GM12891 (cell line): ENCODE data around the gene ADAM15.

Experiments
- PAX5 ChIP-seq: IDR thresholded peaks from 2 replicates; pipeline ENCODE4 v1.6.1; 2011; ENCODE audit warnings: low read length, moderate library complexity, mild to moderate bottlenecking; ENCODE audit not compliant: insufficient read depth, severe bottlenecking
- POLR2A ChIP-seq: IDR thresholded peaks from 2 replicates; pipeline ENCODE4 v1.6.1; 2011; ENCODE audit warnings: low read depth, low read length, control low read depth
- POLR2AphosphoS5 ChIP-seq: IDR thresholded peaks from 2 replicates; pipeline ENCODE4 v1.6.1; 2011; ENCODE audit warnings: low read depth, low read length, control low read depth
- SPI1 ChIP-seq: IDR thresholded peaks from 2 replicates; pipeline ENCODE4 v1.6.1; 2011; ENCODE audit warnings: low read depth, low read length, control low read depth
- TAF1 ChIP-seq: IDR thresholded peaks from 2 replicates; pipeline ENCODE4 v1.6.1; 2011; ENCODE audit warnings: low read depth, low read length, control low read depth

DNA sequence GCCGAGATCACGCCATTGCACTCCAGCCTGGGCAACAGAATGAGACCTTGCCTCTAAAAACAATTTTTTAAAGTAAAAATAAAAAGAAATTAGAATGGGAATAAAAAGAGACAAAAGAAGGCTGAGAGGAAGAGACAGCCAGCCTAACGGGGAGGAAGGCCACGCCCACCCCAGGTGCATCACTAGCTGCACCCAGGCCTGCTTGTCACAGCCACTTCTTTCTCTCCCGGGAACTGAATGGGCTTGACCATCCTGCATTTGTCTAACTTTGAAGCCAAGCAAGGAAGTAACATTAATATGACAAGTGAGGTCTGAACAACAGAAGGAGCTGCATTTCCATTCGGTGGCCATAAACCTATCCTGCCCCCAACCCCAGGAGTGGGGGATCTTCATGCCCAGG, 55.7 kb downstream of the ADAM15 start:
- TF ChIP-seq POLR2AphosphoS5, result no peak
- TF ChIP-seq POLR2A, result no peak
- TF ChIP-seq TAF1, result no peak
- TF ChIP-seq PAX5, result no peak
- no peak for TF ChIP-seq SPI1
